Fibroblast of skin of back (primary cell): ENCODE measurements around the gene PTK6.

Experiments
- DNase-seq: peaks from one replicate; pipeline ENCODE4 v3.0.0-alpha.2; 2013

PTK6 gene

GRCh38 chr20:63505281-63505680, 31.9 kb downstream of the PTK6 start:
- DNase-seq: no peak

GRCh38 chr20:63504642-63505041, 32.5 kb downstream of the PTK6 start:
- DNase-seq: no peak

- DNase-seq: no peak
Measured at GRCh38 chr20:63503524-63503923, 33.7 kb downstream of the PTK6 start.

- DNase-seq: no peak
Measured at GRCh38 chr20:63502671-63503172, 34.5 kb downstream of the PTK6 start.

GRCh38 chr20:63501818-63502670, 35.1 kb downstream of the PTK6 start:
- DNase-seq: peak; percentile 21

- DNase-seq: no peak
Measured at GRCh38 chr20:63500902-63501817, 36.0 kb downstream of the PTK6 start.

- no peak for DNase-seq
Measured at GRCh38 chr20:63500151-63500901, 36.9 kb downstream of the PTK6 start.

GRCh38 chr20:63499338-63499969, 37.7 kb downstream of the PTK6 start:
- no peak for DNase-seq

- no peak for DNase-seq
Measured at GRCh38 chr20:63498960-63499337, 38.2 kb downstream of the PTK6 start, which contains the start of gene EEF1A2. Gene EEF1A2, minus strand, starts transcription at chr20:63499083. Its CDS starts 1,320 bp downstream, at chr20:63497763.

GRCh38 chr20:63497946-63498935, 38.9 kb downstream of the PTK6 start:
- peak; percentile 49 for DNase-seq

- no peak for DNase-seq
Measured at GRCh38 chr20:63497138-63497945, 39.8 kb downstream of the PTK6 start.

- DNase-seq: no peak
Measured at GRCh38 chr20:63496596-63497120, 40.5 kb downstream of the PTK6 start.

- DNase-seq: peak; percentile 39
Measured at GRCh38 chr20:63495741-63496595, 41.2 kb downstream of the PTK6 start.

- no peak for DNase-seq
Measured at GRCh38 chr20:63495167-63495720, 41.9 kb downstream of the PTK6 start.

- DNase-seq: no peak
Measured at GRCh38 chr20:63494420-63495166, 42.6 kb downstream of the PTK6 start.

GRCh38 chr20:63494084-63494419, 43.1 kb downstream of the PTK6 start:
- DNase-seq: no peak

- no peak for DNase-seq
Measured at GRCh38 chr20:63493563-63494020, 43.6 kb downstream of the PTK6 start.
